Measurements from ENCODE around the gene WNT7A.

The WNT7A gene

GRCh38 chr3:13844911-13845310 is 35.0 kb downstream of the WNT7A start:
- no peak for DNase-seq (ENCODE audit: low read depth)

GRCh38 chr3:13844286-13844685 is 35.6 kb downstream of the WNT7A start:
- no peak for DNase-seq (ENCODE audit: low read depth)

DNA sequence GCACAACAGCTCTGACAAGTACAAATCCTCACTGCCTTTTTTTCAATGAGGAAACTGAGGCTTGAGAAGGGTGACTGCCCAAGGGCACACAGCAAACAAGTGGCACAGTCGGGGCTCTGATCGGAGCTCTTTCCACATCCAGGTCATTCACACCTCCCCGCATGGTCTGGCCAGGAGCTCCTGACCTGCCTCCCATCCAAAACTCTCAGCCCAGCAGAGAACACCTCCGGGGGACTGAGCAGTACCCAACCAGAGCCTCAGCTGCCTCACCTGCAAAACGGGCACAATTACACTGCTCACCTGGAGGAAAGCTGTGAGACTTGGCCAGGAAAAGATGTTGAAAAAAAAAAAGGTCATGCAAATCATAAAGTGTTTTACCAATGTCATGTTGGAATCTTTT is 36.5 kb downstream of the WNT7A start:
- DNase-seq (ENCODE audit: low read depth): no peak

GRCh38 chr3:13842226-13842625 is 37.6 kb downstream of the WNT7A start:
- no peak for DNase-seq (ENCODE audit: low read depth)

DNA sequence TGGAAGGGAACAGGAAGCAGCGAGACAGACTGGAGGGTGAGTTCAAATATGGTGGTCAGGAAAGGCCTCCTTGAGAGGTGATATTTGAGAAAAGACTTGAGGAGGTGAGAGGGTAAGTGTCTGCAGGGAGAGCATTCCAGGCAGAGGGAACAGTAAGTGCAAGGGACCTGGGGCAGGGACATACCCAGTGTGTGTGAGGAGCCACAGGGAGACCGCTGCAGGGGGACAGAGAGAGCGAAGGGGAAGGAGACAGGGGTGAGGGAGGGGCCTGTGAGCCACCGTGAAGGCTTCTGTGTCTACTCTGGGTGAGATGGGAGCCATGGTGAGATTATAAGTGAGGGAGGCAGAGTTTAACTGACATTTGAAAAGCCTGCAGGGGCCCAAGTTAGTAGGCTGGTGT is 38.0 kb downstream of the WNT7A start:
- DNase-seq (ENCODE audit: low read depth): no peak

- DNase-seq (ENCODE audit: low read depth): no peak
Measured at GRCh38 chr3:13841141-13841540, 38.7 kb downstream of the WNT7A start.

GRCh38 chr3:13840456-13840855 is 39.4 kb downstream of the WNT7A start:
- DNase-seq (ENCODE audit: low read depth): no peak

GRCh38 chr3:13839726-13840340 is 40.0 kb downstream of the WNT7A start:
- DNase-seq (ENCODE audit: low read depth): no peak

GRCh38 chr3:13839253-13839652 is 40.6 kb downstream of the WNT7A start:
- no peak for DNase-seq (ENCODE audit: low read depth)

DNA sequence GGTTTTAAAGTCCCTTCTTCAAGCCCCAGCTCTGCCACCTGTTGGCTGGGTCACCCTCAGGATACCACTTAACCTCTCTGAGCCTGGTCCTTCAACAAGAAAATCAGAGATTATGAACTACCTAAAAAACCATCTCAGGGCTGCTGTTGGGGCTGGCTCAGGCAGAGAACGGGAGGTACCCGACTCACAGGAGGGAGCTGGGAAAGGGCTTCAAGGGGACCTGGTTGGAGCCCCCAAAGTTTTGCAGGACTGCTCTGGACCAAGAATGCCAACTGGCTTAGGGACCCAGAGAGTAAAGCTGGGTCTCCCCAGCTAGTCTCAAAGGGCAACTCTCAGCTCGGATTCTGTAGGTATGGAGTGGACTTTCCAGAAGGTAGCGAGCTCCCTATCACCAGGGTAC is 41.5 kb downstream of the WNT7A start:
- DNase-seq (ENCODE audit: low read depth): no peak

- no peak for DNase-seq (ENCODE audit: low read depth)
Measured at GRCh38 chr3:13837751-13838150, 42.1 kb downstream of the WNT7A start.

DNA sequence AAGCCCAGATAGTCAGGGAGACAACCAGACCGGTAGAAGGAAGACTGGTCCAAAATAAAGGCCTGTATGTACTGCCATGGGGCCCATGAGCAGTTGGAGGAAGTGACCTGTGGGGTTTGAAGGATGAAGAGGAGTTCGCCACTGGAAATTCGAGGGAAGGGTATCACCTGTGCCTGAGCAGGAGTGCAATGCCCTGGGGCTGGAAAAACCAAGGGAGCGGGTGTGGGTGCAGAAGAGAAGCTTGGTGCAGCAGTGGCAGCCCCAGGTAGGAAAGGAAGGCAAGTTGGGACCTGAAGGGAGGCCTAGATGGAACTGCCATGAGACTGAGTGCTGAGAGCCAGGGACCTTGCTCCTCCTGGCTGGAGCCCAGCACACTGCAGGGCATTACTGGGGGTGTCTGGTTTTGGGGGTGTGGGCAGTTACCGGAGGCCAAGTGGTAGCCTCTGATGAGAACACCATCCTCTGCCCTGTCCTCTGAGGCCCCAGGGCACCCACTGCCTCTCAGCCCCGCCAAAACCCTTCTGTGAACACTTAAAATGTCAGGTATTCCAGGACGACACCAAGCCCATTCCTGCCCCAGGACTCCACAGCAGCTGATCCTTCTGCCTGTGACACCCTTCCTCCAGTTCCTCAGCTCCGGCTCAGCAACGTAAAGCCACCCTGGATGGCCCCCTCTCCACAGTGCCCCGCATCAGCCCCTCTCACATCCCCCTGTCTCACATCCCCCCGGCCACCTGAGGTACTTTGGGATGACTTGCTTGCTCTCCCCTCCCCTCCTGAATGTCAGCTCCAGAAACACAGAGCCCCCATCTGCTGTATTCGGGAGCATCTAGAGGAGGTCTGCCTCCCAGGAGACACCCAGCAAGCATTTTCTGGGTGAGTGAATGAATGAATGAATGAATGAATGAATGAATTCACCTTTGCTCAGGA is 42.9 kb downstream of the WNT7A start:
- DNase-seq (ENCODE audit: low read depth): no peak

DNA sequence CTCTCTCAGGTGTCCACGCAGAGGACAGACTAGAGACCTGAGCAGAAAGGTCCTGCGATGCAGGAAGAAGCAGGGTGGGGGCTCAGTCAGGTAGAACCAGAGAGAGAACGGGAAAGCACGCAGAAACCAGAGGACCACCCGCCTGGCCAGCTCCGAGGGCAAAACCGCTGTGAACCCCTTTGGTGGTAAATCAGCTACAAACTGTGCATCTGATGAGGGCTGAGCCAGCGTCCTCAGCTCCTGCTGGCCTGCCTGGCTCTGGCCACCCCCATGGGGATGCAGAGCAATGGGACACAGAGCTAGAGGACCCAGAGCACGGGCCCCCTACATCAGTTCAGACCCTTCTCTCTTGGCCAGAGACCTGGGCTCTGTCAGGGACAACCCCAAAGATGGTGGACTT is 44.6 kb downstream of the WNT7A start:
- no peak for DNase-seq (ENCODE audit: low read depth)

GRCh38 chr3:13834258-13835035 is 45.4 kb downstream of the WNT7A start:
- DNase-seq (ENCODE audit: low read depth): no peak

DNA sequence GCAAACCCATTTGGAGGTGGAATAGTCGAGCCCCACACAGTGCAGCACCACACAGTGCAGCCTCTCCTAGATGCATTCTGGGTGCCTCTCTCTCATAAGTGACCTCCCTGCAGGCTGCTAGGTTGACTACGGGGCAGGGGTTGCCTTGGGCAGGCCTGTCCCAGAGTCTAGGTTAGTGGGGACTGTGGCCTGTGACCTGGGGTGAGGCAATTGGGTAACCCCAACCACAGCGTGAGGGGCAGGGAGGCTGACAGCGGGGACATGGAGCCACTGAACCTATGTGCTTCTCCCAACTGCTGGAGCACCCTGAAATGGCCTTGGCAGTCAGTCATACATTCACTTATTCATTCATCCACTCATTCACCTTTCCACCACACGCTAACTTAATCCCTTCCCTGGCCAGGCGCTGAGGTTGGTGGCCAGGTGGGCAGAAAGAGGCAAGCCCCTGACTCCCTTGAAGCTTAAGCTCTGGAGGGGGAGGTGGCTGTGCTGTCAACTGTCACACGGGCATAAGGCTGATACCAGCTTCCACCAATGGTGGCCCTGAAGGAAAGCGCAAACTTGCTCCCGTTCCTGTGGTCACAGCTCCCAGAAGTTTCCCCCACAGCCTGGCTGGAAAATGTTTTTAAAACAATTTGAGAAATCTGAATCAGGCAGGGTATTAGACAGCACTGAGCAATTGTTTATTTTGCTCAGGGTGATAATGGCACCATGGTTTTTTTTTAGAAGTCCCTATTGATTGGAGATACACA is 46.2 kb downstream of the WNT7A start:
- DNase-seq (ENCODE audit: low read depth): no peak

- no peak for DNase-seq (ENCODE audit: low read depth)
Measured at GRCh38 chr3:13832130-13832529, 47.7 kb downstream of the WNT7A start.

DNA sequence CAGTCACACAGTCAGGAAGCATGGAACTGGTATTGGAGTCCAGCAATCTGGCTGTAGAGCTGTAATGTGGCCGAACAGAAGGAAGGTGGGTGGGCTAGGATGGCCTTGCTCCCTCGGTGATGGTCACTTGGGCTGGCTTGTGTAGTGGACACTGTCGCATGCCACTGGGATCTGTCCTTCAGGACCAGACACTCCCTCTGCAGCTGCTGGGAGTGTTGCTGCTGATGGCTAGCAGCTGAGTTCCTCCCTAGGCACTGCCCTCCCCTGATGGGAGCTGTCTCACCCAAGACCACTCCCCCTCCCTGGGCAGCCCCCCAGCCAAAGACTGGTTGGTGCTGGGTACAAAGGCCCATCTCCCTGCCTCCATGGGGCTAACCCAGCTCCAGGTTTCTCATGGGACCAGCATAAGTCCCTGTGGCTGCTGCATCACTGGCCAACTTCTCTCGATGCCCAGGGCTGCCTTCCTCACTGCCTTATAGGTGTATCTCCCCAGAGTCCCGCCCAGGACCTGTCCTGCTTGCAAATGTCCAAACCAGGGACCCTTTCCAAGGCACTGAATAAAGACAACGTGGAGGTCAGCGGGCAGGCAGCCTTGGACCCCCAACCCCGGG is 48.4 kb downstream of the WNT7A start:
- no peak for DNase-seq (ENCODE audit: low read depth)

DNA sequence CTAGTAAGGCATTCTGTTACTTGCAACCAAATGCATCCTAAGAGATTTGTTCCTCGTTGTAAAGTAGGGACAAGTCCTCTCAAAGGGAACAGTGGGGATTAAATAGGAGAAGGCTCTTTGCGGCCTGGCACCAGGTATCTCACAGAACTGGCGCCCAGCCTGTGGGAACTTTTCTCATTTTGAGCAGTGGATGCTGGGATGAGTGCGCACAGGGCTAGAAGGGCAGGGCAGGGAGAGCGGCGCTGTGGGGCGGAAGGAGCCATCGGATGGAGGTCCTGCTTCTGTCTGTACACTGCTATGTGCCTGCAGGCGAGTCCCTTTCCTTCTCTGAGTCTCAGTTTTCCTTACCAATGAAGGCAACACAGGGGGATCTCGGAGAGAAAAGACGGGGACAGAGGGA is 50.6 kb downstream of the WNT7A start:
- no peak for DNase-seq (ENCODE audit: low read depth)

DNA sequence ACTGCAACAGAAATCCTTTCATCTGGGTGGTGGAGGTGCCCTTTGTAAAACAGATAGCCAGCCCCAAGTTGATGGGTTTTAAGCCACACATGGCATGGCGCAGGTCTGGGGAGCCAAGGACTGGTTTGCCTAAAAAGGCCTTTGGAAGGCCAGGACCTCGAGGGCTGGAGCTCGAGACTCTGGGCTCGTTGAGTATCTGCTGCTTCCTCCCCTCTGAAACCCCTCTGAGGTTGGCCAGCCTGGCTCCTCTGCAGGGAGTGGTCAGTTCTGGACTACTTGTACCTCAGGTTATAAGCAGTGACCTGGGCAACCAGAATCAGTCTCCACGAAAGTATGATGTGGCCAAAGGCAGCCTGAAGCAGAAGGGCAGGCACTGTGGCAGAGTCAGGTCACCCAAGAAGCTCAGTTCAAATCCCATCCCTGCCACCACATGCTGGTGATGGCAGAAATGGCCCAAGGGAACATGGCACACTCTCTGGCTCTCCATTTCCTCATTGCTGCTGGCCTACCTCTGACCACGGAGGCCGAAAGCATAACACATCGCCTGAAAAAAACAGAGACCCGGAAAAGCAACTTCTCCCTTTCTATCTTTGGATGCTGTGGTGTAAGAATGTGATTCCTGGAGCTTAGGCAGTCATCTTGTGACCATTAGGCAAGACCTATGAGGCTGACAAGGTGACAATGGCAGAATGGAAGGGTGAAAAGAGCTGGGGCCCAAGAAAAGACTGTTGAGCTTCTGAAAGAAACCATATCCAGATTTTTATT is 51.2 kb downstream of the WNT7A start:
- DNase-seq (ENCODE audit: low read depth): no peak

- DNase-seq (ENCODE audit: low read depth): no peak
Measured at GRCh38 chr3:13827699-13828098, 52.2 kb downstream of the WNT7A start.

- no peak for DNase-seq (ENCODE audit: low read depth)
Measured at GRCh38 chr3:13827256-13827655, 52.6 kb downstream of the WNT7A start.

Measured in stimulated activated CD8-positive, alpha-beta memory T cell treated with anti-CD3 and anti-CD28 coated beads, Interleukin-7, amount 100 ng/mL, for 24 hours (primary cell).